PC-9 (cell line): ENCODE data around the gene DLGAP1.

Experiments
- CTCF ChIP-seq: fragments of 200-600 bp; sonication (generic); conservative IDR thresholded peaks from 2 replicates; pipeline ENCODE4 v1.6.1; 2017; ENCODE audit warnings: mixed run types, antibody characterized with exemption, mild to moderate bottlenecking, moderate library complexity
- EZH2 ChIP-seq: fragments of 200-600 bp; sonication (generic); IDR thresholded peaks from 2 replicates; pipeline ENCODE4 v1.8.0; 2017; ENCODE audit warnings: antibody characterized with exemption, low read depth

GRCh38 chr18:3603421-3604234 lies 851.5 kb downstream of the DLGAP1 start:
- TF ChIP-seq EZH2 (no peak), CTCF (no peak)
